ENCODE results near the gene LIMK1.
"Not testable (repeated sequence)": the region's sequence is repeated elsewhere in the genome, so short reads cannot be mapped to it uniquely, and the experiment has no call there.

LIMK1 gene

DNA sequence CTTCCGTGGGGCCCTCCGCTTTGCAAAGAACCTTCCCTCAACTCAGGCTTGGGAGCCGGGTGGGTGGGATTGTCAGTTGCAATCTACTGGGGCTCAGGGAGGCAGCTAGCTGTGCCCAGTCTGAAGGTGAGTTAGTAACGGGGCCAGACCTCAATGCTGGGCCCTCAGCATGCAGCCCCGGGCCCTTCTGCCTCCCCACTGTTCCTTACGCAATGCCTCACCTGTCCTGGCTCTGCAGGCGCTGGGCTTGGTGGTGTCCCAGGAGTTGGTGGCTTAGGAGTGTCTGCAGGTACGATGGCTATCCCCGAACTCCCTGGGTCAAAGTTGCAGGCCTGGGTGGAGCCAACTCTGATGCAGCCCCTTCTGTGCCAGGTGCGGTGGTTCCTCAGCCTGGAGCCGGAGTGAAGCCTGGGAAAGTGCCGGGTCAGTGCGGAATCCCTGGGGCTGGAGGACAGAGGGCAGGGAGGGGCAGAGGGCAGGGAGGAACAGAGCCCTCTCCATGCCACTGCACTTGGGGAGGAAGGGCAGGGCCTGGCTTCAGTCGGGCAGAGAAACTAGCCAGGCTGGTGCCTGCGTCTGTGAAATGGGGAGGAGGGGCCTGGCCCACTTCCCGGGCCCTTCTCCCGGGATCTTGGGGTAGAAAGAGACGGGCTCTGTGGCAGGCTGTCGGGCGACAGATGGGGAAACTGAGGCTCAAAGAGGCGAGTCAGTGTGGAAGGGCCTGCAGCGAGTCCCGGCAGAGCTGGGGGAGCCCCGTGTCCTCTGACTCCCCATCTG, 40.7 kb upstream of the LIMK1 start:
- TF ChIP-seq, protein P1, sequence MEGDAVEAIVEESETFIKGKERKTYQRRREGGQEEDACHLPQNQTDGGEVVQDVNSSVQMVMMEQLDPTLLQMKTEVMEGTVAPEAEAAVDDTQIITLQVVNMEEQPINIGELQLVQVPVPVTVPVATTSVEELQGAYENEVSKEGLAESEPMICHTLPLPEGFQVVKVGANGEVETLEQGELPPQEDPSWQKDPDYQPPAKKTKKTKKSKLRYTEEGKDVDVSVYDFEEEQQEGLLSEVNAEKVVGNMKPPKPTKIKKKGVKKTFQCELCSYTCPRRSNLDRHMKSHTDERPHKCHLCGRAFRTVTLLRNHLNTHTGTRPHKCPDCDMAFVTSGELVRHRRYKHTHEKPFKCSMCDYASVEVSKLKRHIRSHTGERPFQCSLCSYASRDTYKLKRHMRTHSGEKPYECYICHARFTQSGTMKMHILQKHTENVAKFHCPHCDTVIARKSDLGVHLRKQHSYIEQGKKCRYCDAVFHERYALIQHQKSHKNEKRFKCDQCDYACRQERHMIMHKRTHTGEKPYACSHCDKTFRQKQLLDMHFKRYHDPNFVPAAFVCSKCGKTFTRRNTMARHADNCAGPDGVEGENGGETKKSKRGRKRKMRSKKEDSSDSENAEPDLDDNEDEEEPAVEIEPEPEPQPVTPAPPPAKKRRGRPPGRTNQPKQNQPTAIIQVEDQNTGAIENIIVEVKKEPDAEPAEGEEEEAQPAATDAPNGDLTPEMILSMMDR (IDR thresholded peaks at IDR 0.05; ENCODE audit: insufficient read depth, low read depth, low read length, missing control alignments), result no peak
- no peak overlapping the region for H3K4me3 ChIP-seq (ENCODE audit: low read length)
- no peak for DNase-seq (ENCODE audit: low read depth)

DNA sequence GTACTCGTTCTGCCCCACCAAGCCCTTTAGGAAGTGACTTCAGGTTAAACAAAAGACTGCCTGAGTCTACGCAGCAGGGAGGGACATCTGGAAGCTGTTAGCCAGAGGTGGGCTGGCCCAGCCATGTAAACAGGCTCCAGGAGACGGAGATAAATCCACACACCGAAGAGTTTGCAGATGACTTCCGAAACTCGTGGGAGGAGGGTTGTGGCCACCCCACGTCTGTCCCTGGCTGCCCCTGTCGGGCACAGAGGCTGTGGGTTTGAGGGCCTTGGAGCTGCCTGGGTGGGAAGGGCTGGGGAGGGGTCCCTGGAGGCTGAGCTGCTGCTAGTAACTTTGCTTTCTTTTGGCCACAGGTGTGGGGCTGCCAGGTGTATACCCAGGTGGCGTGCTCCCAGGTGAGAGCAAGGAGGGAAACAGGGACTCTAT, 40.1 kb upstream of the LIMK1 start:
- H3K4me3 ChIP-seq (ENCODE audit: low read length), result no peak overlapping the region
- TF ChIP-seq, protein P1 (IDR thresholded peaks at IDR 0.05; ENCODE audit: insufficient read depth, low read depth, low read length, missing control alignments), result no peak
- no peak for DNase-seq (ENCODE audit: low read depth)

- DNase-seq (ENCODE audit: low read depth), result no peak
- H3K4me3 ChIP-seq (ENCODE audit: low read length), result no peak overlapping the region
- TF ChIP-seq, protein P1 (IDR thresholded peaks at IDR 0.05; ENCODE audit: insufficient read depth, low read depth, low read length, missing control alignments), result no peak
Observed at GRCh38 chr7:74044366-74045350, 38.9 kb upstream of the LIMK1 start.

DNA sequence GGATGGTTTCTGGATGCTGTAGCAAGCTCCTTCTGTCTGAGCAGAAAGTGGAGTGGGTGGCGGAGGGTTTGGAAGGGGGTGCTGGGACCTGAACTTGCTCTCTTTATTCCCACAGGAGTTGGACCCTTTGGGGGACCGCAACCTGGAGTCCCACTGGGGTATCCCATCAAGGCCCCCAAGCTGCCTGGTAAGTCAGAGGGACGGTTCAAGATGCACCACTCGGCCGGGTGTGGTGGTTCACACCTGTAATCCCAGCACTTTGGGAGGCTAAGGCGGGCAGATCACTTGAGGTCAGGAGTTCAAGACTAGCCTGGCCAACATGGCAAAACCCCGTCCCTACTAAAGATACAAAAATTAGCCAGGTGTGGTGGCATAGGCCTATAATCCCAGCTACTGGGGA, 37.0 kb upstream of the LIMK1 start:
- DNase-seq (ENCODE audit: low read depth); H3K4me3 ChIP-seq (ENCODE audit: low read length): not testable (repeated sequence)

GRCh38 chr7:74047804-74048380, 35.7 kb upstream of the LIMK1 start:
- H3K4me3 ChIP-seq (ENCODE audit: low read length), result no peak overlapping the region
- no peak for DNase-seq (ENCODE audit: low read depth)
- TF ChIP-seq, protein P1 (IDR thresholded peaks at IDR 0.05; ENCODE audit: insufficient read depth, low read depth, low read length, missing control alignments), result no peak

- DNase-seq (ENCODE audit: low read depth), result no peak
- no peak overlapping the region for H3K4me3 ChIP-seq (ENCODE audit: low read length)
- TF ChIP-seq, protein P1 (IDR thresholded peaks at IDR 0.05; ENCODE audit: insufficient read depth, low read depth, low read length, missing control alignments), result no peak
Observed at GRCh38 chr7:74048999-74049599, 34.5 kb upstream of the LIMK1 start.
